ENCODE data around the gene RSPH10B. TPM values are rescaled to one million over a fixed set of nuclear protein-coding genes. Genes with fewer than 3 reads are reported as not detected.

RSPH10B gene
- total and polyA plus RNA-seq, 2 donors (not counting 1 experiment from before 2014, with no cell fraction given), result 0.07 to 0.20 TPM

GRCh38 chr7:6015917-6016652 lies 45.6 kb upstream of the RSPH10B start:
- Histone ChIP-seq H3K9me3 (ENCODE audit: control extremely low read depth in 1 of 3, control insufficient read depth in 2 of 3, insufficient read depth in 1 of 3, low read length in 2 of 3) (no peaks in the 10 kb centered on the region), H3K4me1 (ENCODE audit: control insufficient read depth in 2 of 2, insufficient read depth in 2 of 2, low read length in 2 of 2) (no peaks in the 10 kb centered on the region), H3K4me2 (replicated peaks; ENCODE audit: low read depth, low read length, poor library complexity, severe bottlenecking) (no peak overlapping the region), H3K9ac (ENCODE audit: low read length) (no peak overlapping the region), H4K20me1 (ENCODE audit: control insufficient read depth, insufficient read depth, low read length, poor library complexity, severe bottlenecking) (peaks cover 4% of the 10 kb centered on the region), H3K27ac (ENCODE audit: low read length in 2 of 2) (peak overlapping the region in 1 of 2 donors; percentile 36), H2AFZ (ENCODE audit: insufficient read depth, low read depth, low read length, poor library complexity, severe bottlenecking) (no peak overlapping the region), H3K79me2 (ENCODE audit: control insufficient read depth, insufficient read depth, low read length) (peaks cover 26% of the 10 kb centered on the region), H3K27me3 (replicated peaks in 1 of 4; ENCODE audit: control extremely low read depth in 1 of 4, control insufficient read depth in 3 of 4, insufficient read depth in 4 of 4, low read length in 3 of 4) (no peaks in the 10 kb centered on the region), H3K36me3 (replicated peaks in 1 of 2; ENCODE audit: control extremely low read depth in 1 of 2, control insufficient read depth in 1 of 2, extremely low read depth in 1 of 2, insufficient read depth in 2 of 2, low read length in 1 of 2) (peaks cover 4 to 41% of the 10 kb centered on the region in 2 experiments), H3K4me3 (ENCODE audit: control extremely low read depth in 1 of 5, extremely low read depth in 1 of 5, insufficient read depth in 1 of 5, low read depth in 2 of 5, low read length in 4 of 5) (no peak overlapping the region)
- intact Hi-C loops (cut with micrococcal nuclease), result no loop called here
- 70% methylated on average over 5 of the region's 8 CpGs for WGBS (ENCODE audit: insufficient coverage)
- TF ChIP-seq CTCF (IDR thresholded peaks at IDR 0.05) (no peak), EZH2 (IDR thresholded peaks at IDR 0.05; ENCODE audit: borderline replicate concordance, insufficient read depth, low read depth, low read length, poor library complexity, severe bottlenecking) (no peak)
- ChIA-PET POLR2A (no interaction called here), CTCF (interaction anchor here (0.8 to 1.2 kb wide), 2 partner anchors 91 to 307 kb away, joined by 4 to 6 read pairs; no protein-coding TSS in a partner anchor)
- DNase-seq (no peak), ATAC-seq (ENCODE audit: low read depth) (no peak)
- peaks cover 16% of the 10 kb centered on the region for H3K4me1 Mint-ChIP-seq
- H3K27ac Mint-ChIP-seq, result peak overlapping the region; percentile 66
- no peak overlapping the region for H3K4me3 Mint-ChIP-seq
- H3K9me3 Mint-ChIP-seq (ENCODE audit: insufficient read depth), result no peaks in the 10 kb centered on the region
- H3K27me3 Mint-ChIP-seq, result no peaks in the 10 kb centered on the region

Data from B cell (primary cell).